NCI-H345 (cell line): Measurements from ENCODE around the gene KIF11.
A peak's percentile ranks its signal among the peaks of the same experiment; 100 is the strongest.
"Not testable (repeated sequence)": the region's sequence is repeated elsewhere in the genome, so short reads cannot be mapped to it uniquely, and the experiment has no call there.

Source experiments
- DNase-seq: peaks from one replicate; lab custom pipeline; 2025; lab: John Stamatoyannopoulos, UW

Gene KIF11

DNA sequence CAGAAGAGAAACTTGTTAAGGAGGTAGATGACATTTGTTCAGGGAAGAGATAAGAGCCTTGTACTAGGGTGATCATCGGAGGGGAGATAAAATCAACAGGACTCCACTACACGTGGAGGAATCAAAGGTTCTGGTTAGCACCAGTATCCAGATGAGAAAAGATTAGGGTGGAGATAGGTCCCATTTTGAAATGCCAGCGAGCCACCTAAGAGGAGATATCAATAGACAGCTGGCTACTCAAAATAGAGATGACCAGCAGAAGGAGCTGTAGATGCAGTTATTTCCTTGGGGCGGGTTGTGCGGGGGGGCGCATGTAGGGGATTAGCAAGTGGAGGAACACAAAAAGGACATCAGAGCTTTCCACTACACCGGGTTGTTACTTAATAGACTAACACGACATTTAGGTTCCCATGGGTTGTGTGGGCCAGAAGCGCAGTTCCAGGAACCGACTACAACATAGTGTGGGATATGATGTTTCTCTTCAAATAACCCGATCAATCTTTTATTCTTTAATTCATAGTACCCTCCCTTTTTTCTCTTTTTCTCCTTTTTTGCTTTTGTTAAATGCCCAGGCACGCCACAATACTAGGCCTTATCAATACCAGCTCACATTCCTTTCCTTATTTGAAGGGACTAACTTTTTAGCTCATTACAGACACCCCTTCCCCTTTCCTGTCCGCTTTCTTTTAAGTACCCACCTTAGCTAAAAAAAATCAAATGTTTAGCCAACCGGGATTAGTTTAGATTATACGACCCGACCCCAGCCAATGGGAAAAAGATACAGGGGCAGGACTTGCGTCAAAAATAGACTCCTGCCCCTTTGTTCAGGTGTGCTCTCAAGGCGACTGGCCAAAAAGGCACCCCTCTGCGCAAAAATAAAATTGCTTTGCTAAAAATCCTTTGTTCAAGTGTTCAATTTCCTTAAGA, 2.0 kb upstream of the KIF11 start:
- DNase-seq, result no peak

DNA sequence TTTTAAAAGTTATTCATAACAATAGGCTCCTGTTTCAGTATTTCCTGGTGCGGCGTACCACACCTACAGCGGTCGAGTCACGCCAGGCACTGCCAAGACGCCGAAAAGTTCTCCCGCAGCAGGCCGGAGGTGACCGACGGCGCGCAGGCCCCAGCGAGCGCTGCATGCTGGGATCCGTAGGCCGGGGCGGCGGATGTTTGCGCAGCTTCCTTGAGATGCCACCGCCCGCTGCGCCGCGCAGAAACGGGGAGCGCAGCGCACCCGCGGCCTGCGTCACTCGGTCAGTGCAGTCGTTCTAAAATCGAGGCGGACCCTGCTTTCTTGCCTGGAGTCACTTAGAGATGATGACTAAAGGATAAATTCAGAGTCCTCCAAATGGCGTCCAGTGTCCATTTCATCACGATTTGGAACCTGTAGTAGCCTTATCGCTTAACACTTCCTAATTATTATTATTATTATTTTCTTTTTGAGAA, 1.3 kb upstream of the KIF11 start:
- DNase-seq, result peak; percentile 86

DNA sequence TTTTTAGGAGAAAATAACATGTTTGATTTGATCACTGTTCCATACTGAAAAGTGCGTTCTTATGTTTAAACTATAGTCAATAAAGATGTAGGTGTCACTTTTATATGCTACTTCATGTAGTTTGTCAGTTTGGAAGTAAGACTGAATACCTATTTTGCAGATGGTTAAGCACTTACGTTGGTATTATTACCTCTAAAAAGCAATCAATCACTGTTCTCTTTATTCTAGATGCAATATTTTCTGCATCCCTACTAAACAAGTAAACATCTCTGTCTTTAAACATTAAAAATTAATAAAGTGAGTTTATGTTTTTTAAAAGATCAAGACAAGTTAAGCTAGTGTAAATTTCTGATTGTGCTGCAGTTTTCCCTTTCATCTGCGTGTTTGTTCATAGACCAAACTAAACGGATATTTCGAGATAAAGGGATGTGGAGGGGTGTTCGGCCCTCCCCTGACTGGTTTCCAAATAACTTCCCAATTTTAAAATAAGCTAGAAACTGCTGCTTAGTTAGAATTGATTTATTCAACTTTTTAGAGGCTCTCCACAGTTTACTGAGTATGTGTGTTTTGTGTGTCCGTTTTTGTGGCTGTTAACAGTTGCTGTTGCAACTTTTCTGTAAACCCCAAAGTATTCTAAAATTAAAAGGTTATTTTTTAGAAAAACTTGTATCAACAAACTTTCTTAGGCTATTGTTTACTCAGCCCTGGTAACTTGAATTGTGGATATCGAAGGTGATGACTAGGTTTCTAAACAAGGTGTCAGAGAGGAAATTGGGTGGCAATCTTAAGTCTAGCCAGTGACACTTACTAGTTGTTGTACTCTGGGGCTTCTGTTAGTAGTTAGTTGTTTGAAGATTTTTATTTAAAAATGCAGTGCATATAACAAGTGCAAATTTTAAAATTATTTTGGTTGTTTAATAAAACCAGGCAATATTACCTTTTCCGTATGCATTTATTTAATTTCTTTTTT, 974 bp downstream of the KIF11 start:
- DNase-seq, result no peak

DNA sequence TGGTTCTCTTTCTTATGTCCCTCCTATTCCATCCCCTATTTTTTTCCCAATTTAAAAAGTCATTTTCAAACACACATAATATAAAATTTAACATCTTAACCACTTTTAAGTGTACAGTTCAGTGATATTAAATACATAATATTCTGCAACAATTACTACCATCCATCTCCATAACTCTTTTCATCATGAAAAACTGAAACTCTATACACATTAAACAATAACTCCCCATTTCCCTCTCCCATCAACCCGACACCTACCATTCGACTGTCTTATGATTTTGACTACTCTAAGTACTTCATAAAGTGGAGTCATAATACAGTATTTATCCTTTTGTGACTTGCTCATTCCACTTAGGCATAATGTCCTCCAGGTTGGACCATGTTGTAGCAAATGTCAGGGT, 2.6 kb downstream of the KIF11 start:
- no peak for DNase-seq

DNA sequence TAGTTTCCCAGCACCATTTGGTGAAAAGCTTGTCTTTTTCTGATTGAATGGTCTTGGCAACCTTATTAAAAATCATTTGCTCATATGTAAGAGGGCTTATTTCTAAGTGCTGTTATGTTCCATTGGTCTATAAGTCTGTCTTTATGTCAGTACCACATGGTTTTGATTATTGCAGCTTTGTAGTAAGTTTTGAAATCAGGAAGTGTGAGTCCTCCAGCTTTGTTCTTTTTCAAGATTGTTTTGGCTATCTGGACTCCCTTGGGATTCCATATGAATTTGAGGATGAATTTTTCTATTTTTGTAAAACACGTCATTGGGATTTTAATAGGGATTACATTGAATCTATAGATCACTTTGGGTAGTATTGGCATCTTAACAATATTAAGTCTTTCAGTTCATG, 5.4 kb downstream of the KIF11 start:
- no peak for DNase-seq

DNA sequence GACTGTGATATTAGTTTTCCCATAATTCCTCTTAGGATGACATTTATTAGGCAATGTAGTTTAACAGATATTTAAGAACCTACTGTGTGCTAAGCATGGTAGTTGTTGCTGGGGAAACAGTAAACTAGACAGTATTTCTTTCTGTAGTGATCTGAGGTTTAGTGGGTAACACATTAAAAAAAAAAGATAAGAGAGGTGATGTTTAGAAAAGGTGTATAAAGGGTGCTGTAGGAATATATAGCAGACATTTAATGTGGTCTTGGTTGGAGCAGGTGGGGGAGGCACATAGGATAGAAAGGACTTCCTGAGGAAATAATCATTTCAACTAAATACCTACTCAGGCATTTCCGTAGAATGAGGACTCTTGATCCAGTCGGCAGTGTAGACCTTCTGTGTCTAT, 11.9 kb downstream of the KIF11 start:
- no peak for DNase-seq

DNA sequence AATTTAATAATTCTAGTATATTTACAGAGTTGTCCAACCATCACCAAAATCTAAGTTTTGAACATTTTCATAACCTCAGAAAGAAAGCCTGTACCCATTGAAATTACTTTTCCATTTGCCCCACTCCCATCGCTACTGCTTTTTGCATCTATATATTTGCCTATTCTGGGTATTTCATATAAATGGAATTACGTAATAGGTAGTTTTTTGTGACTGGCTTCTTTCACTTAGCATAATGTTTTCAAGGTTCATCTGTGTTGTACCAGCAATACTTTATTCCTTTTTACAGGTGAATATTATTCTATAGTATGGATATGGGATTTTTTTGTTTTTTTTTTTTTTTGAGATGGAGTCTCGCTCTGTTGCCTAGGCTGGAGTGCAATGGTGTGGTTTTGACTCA, 22.6 kb downstream of the KIF11 start:
- no peak for DNase-seq

DNA sequence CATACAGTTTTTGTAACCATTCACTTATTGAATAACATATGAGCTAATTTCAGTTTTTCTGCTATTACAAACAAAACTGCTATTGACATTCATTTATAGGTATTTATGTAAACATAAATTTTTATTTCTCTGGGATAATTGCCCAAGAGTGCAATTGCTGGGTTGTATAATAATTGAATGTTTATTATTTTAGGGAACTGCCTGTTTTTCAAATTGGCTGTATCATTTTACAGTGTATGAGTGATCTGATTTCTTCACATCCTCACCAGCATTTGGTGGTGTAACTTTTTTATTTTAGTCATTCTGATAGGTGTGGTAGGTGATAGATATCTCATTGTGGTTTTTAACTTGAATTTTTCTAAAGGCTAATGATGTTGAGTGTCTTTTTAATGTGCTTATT, 26.4 kb downstream of the KIF11 start:
- DNase-seq, result no peak

DNA sequence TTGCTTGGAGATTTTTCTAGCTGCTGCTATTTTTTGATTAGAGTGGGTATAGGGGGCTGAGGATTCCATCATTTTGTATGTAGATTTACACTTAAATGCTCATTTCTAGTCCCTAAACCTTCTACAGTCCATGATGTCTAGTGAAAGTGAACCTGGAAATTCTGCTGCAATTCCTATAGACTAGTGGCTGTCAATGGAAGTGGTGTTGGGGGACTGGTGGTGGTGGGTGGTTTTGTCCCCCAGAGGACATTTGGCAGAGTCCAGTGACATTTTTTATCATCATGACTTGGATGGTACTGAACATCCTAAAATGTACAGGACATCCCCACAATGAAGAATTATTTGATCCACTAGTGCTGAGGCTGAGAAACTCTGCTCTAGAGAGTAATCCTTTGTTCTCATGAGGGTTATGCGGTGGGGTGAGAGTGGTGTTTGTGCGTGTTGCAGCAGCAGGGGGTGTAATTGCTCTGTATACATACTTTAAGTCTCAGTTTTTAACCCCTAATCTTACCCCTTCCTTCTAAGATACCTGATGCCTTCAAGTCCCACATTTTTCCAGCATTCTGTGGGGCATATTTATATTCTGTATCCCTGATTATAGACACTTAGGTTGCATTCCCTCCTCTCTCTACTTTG, 35.0 kb downstream of the KIF11 start:
- no peak for DNase-seq

DNA sequence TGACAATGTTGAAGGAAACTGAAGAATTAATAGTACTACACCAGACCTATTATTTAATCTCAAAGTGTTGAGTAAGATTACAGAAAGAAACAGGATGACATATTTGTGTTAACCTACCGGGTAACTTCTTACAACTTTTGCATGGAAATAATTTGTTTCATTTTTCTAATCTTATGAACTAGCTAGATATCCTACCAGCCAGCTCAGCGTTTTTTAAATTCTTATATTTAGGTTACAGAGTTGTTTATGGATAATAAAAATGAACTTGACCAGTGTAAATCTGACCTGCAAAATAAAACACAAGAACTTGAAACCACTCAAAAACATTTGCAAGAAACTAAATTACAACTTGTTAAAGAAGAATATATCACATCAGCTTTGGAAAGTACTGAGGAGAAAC, 37.0 kb downstream of the KIF11 start:
- no peak for DNase-seq

DNA sequence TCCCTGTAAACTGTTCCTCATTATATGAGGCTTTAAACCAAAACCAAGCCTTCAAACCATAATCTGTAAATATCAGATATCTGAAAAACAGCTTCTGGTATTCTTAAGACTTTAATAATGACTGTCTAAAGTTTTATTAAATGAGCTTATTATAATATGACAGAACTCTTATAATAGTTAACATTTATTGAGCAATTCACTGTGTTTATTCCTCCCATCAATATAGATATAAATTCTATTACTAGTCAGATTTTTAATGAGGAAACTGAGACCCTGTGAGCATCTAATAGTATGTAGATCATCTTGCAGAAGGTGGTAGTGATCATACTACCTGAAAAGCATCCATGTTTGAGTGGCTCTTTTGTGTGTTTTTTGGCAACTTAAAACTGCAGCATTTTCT, 45.1 kb downstream of the KIF11 start:
- DNase-seq, result no peak

DNA sequence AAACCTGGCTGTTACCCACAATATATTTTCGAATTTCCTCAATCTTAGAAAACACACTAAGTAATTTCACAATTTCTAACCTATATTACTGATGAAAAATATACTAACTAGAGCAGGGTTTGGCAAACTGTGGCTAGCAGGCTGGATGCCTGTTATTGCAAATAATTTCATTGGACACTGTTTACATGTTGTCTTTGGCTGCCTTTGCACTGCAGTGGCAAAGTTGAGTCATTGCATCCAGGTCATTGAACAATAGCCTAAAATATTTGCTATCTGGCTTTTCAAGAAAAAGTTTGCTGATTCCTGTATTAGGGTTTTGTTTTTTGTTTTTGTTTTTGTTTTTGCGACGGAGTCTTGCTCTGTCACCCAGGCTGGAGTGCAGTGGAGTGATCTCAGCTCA, 47.2 kb downstream of the KIF11 start:
- DNase-seq, result no peak

DNA sequence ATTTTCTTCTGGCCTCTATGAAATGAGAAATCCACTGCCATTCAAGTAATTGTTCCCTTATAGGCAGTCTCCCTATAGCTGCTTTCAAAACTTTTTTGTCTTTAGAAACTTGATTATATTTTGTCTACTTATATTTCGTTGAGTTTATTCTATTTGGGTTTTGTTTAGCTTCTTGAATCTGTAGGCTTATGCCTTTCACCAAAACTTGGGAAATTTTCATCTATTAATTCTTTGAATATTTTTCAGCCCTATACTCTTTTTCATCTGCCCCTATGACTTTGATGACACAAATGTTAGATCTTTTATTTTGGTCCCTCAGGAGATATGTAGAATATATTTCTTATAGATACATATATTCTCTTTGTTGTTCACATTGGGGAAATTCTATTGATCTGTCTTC, 48.6 kb downstream of the KIF11 start:
- no peak for DNase-seq

DNA sequence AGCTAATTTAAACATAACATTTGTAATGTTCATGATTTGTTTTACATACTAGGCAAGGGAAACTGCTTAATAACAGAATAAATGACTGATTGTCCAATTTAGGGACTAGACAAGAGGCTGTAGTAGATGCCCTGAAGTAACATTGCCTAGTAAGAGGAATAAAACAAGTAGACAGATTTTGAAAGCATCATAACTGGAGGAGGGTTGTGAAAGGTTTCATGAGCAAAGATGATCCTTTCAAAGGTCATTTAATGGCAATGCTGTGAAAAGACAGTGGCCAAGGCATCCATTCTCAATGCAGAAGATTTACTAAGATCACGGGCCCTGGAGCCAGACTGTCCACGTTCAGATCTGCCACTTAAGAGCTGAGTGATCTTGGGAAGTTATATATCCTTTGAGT, 52.0 kb downstream of the KIF11 start:
- no peak for DNase-seq

DNA sequence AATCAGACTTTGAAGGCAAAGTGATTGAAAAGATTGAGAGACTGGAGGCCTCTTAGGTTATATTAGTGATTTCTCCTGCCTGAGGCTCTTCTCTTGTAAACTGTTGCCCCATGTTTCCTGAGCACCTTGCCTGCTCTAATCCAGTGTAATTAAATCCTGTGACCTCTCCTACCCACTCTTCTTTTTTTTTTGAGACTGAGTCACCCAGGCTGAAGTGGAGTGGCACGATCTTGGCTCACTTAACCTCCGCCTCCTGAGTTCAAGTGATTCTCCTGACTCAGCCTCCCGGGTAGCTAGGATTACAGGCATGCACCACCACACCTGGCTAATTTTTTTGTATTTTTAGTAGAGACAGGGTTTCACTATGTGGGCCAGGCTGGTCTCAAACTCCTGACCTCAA, 57.9 kb downstream of the KIF11 start:
- not testable (repeated sequence) for DNase-seq

DNA sequence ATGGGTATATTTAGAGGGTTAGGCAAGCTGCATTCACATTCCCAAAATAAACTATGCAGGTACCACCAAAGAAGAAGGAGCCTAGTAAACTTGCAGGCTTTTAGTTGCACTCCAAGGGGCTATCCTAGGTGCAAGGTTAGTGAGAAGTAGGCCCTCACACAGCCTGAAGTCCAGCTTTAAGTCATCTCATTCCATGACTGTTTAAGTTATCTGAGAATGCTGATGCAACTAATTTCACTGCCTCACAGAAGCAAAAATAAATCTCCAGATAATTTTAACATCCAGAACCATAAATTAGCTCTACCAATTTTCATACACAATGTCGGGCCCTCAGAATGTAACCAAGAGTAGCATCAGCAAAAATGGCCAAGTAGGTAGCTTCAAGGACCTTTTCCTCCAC, 62.5 kb downstream of the KIF11 start:
- no peak for DNase-seq

DNA sequence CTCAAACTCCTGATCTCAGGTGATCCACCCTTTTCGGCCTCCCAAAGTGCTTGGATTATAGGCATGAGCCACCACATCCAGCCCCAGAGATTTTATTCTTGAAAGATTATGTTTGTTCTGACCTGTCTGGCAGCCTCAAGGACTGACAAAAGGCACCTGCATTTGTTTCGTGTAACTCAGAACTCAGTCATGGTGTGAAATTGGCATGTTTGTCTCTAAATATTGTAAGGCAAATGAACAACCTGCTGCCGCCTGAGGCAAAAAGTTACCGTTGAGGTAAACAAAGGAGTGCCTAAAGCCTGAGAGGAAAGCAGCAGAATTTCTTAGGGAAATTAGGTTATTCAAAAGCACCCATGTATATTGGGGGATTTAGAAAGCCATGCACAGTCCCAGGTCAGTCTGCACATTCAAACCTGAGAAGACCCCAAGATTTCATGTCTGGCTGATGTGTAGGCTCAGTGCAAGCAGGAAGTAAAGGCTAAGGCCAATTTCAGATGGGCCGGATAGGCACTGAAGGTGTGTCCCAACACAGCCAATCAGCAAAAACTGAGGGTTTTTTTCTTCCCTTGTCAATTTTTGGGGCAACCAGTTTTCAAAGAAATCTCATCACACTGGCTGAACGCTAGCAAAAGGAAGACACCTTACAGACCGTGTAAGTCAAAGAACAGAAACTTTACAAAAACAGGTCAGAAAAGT, 63.5 kb downstream of the KIF11 start:
- DNase-seq, result no peak

DNA sequence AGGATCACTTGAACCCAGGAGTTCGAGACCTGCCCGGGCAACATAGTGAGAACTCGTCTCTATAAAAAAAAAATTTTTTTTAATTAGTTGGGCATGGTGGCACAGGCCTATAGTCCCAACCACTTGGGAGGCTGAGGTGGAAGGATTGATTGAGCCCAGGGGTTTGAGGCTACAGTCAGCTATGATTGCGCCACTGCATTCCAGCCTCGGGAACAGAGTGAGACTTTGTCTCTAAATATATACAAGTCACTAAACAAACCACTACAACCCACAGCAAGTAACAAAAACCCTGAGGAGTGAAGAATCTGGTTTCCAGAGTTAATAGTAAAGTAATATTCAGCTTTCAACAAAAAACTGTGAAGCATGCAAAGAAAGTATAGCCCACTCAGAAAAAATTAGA, 64.1 kb downstream of the KIF11 start:
- DNase-seq, result no peak

DNA sequence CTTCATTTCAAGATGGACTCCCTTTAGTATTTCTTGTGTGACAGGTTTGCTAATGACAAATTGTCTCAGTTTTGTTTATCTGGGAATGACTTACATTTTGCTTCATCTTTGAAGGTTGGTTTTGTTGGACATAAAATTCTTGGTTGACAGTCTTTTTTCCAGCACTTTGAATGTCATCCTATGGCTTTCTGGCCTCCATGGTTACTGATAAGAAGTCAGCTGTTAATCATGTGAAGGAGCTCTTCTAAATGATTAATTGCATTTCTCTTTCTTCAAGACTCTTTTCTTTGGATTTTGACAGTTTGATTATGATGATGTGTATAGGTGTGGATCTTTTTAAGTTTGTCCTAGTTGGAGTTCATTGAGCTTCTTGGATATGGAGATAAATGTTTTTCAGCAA, 69.9 kb downstream of the KIF11 start:
- no peak for DNase-seq

DNA sequence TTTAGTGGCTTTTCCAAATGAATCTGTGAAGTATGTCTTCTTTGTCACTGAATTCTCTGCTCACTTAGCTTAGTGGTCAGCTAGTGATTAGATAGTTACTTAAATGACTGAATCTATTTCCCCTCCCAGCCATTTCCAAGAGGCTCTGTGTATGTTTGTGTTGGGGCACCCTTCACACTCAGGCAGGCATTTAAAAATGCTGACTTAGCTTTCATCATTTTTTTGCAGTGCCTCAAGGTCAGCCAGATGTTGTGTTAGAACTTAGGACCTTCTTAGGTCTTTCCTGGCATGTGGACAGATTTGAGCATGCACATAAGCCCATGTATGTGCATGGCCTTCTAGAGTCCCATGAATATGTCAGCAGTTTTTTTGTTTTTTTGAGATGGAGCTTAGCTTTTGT, 71.4 kb downstream of the KIF11 start:
- DNase-seq, result no peak

DNA sequence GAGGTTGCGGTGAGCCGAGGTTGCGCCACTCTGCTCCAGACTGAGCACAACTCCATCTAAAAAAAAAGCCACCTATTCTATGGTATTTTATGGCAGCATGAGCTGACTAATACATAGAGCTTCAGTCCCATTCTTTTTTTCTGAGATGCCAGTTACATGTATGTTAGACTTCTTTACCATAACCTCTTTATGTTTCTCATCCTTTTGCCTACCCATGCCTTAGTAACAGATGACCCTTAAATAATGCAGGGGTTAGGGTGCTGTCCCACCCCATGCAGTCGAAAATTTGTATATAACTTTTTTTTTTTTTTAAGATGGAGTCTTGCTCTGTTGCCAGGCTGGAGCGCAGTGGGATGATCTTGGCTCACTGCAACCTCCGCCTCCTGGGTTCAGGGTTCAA, 74.1 kb downstream of the KIF11 start:
- DNase-seq, result no peak

DNA sequence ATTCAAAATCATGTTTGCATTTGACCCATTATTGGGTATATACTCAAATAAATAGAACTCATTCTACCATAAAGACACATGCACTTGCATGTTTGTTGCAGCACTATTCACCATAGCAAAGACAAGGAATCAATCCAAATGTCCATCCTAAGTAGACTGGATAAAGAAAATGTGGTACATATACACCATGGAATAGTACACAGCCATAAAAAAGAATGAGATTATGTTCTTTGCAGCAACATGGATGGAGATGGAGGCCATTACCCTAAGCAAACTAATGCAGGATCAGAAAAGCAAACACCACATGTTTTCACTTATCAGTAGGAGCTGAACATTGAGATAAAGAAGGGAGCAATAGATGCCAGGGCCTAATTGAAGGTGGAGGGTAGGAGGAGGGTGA, 84.8 kb downstream of the KIF11 start:
- no peak for DNase-seq
